B cell (primary cell): ENCODE data around the gene SPATA24. TPM values are rescaled to one million over a fixed set of nuclear protein-coding genes. Genes with fewer than 3 reads are reported as not detected.

Experiments used
- ATAC-seq: fragments of 200-7000 bp; cut with Tn5 transposase; one replicate; pipeline ENCODE4 v1.10.0; 2021; ENCODE audit warnings: low read depth, mild to moderate bottlenecking, moderate number of reproducible peaks, moderate library complexity
- CTCF ChIA-PET: fragments of 350-600 bp; sonication (Branson Sonifier 250); formaldehyde crosslinking; loops from one replicate; lab custom pipeline; 2021; ENCODE audit warnings: antibody characterized with exemption, inconsistent platforms; lab: Charles Lee
- POLR2A ChIA-PET: fragments of 350-600 bp; sonication (Branson Sonifier 250); formaldehyde crosslinking; loops from one replicate; lab custom pipeline; 2021; ENCODE audit warnings: antibody characterized with exemption; lab: Charles Lee
- DNase-seq: peaks from one replicate; pipeline ENCODE4 v3.0.0; 2013
- H2AFZ ChIP-seq: 2 replicates; pipeline ENCODE4 v1.6.1; 2012; ENCODE audit warnings: mild to moderate bottlenecking, low read depth, low read length; ENCODE audit not compliant: insufficient read depth, poor library complexity, severe bottlenecking
- H3K27ac ChIP-seq, 2 donors: 1 replicate in 1 of 2; 2 replicates in 1 of 2; pipeline ENCODE4 v1.5.1; 2012 to 2013; ENCODE audit warnings: low read length in 2 of 2, mild to moderate bottlenecking in 2 of 2, moderate library complexity in 1 of 2
- H3K27me3 ChIP-seq, 4 experiments: fragments of 200-600 bp in 1 of 4; sonication (generic) in 1 of 4; replicated peaks in 1 of 4; 1 replicate in 2 of 4; 2 replicates in 2 of 4; pipeline versions ENCODE4 v1.6.1 to v1.7.0; 2013 to 2016; ENCODE audit warnings: low read length in 3 of 4, mild to moderate bottlenecking in 2 of 4, mixed read lengths in 1 of 4, moderate library complexity in 1 of 4; ENCODE audit not compliant: insufficient read depth in 4 of 4, control insufficient read depth in 3 of 4; ENCODE audit errors: control extremely low read depth in 1 of 4
- H3K36me3 ChIP-seq, 2 experiments: replicated peaks in 1 of 2; 1 replicate in 1 of 2; 2 replicates in 1 of 2; pipeline versions ENCODE4 v1.6.1 to v1.7.1; 2013; ENCODE audit warnings: low read length in 1 of 2; ENCODE audit not compliant: insufficient read depth in 2 of 2, control insufficient read depth in 1 of 2; ENCODE audit errors: control extremely low read depth in 1 of 2, extremely low read depth in 1 of 2
- H3K4me1 ChIP-seq, 2 donors: fragments of 200-600 bp in 1 of 2; sonication (generic) in 1 of 2; 1 replicate in 1 of 2; 2 replicates in 1 of 2; pipeline versions ENCODE4 v1.5.1 to v1.6.1; 2013 to 2017; ENCODE audit warnings: low read length in 2 of 2; ENCODE audit not compliant: control insufficient read depth in 2 of 2, insufficient read depth in 2 of 2
- H3K4me2 ChIP-seq: replicated peaks from 2 replicates; pipeline ENCODE3; 2012; ENCODE audit warnings: mild to moderate bottlenecking, low read depth, low read length; ENCODE audit not compliant: poor library complexity, severe bottlenecking
- H3K4me3 ChIP-seq, 5 experiments: fragments of 200-600 bp in 1 of 5; sonication (generic) in 1 of 5; 1 replicate in 3 of 5; 2 replicates in 2 of 5; pipeline versions ENCODE4 v1.5.1 to v1.7.0; 2011 to 2016; ENCODE audit warnings: low read length in 4 of 5, mild to moderate bottlenecking in 4 of 5, low read depth in 2 of 5, control low read depth in 1 of 5, moderate library complexity in 1 of 5; ENCODE audit not compliant: insufficient read depth in 1 of 5; ENCODE audit errors: control extremely low read depth in 1 of 5, extremely low read depth in 1 of 5
- H3K79me2 ChIP-seq: fragments of 200-600 bp; sonication (generic); one replicate; pipeline ENCODE4 v1.6.0; 2016; ENCODE audit warnings: low read length; ENCODE audit not compliant: control insufficient read depth, insufficient read depth
- H3K9ac ChIP-seq: fragments of 200-600 bp; sonication (generic); 2 replicates; pipeline ENCODE4 v1.6.1; 2017; ENCODE audit warnings: mild to moderate bottlenecking, low read length, moderate library complexity
- H3K9me3 ChIP-seq, 3 donors: one replicate each; pipeline versions ENCODE4 v1.6.1 to v1.7.1; 2013; ENCODE audit warnings: low read length in 2 of 3; ENCODE audit not compliant: control insufficient read depth in 2 of 3, insufficient read depth in 1 of 3; ENCODE audit errors: control extremely low read depth in 1 of 3
- H4K20me1 ChIP-seq: 2 replicates; pipeline ENCODE4 v1.6.0; 2012; ENCODE audit warnings: mild to moderate bottlenecking, low read length; ENCODE audit not compliant: insufficient read depth, control insufficient read depth, poor library complexity, severe bottlenecking
- H3K27ac Mint-ChIP-seq: one replicate; pipeline ENCODE4 v1.8.0; 2021; ENCODE audit warnings: mixed read lengths
- H3K27me3 Mint-ChIP-seq: one replicate; pipeline ENCODE4 v1.8.0; 2021; ENCODE audit warnings: mixed read lengths
- H3K4me1 Mint-ChIP-seq: one replicate; pipeline ENCODE4 v1.8.0; 2021; ENCODE audit warnings: mixed read lengths
- H3K4me3 Mint-ChIP-seq: one replicate; pipeline ENCODE4 v1.8.0; 2021; ENCODE audit warnings: mixed read lengths
- H3K9me3 Mint-ChIP-seq: one replicate; pipeline ENCODE4 v1.8.0; 2022; ENCODE audit warnings: mixed read lengths; ENCODE audit not compliant: insufficient read depth
- CTCF ChIP-seq: fragments of 200-600 bp; IDR thresholded peaks from one replicate; pipeline ENCODE4 v1.8.0; 2022; ENCODE audit warnings: antibody characterized with exemption, mild to moderate bottlenecking
- EZH2 ChIP-seq: IDR thresholded peaks from 2 replicates; pipeline ENCODE4 v1.6.1; 2012; ENCODE audit warnings: borderline replicate concordance, low read depth, mild to moderate bottlenecking, moderate library complexity, low read length; ENCODE audit not compliant: insufficient read depth, poor library complexity, severe bottlenecking
- WGBS: methylation state at CpG from one replicate; pipeline ENCODE4 v1.1.5; 2013; ENCODE audit warnings: missing lambda C conversion rate; ENCODE audit not compliant: insufficient coverage; 5-methylcytosine and 5-hydroxymethylcytosine counted together
- intact Hi-C: fragments of 100-400 bp; cut with micrococcal nuclease; formaldehyde crosslinking; loops from one replicate; pipeline ENCODE4 v1.10.0; 2022
- polyA plus RNA-seq: library from polyadenylated mRNA; depleted of rRNA; stranded (reverse); fragments of >200 nt; gene quantifications from 2 replicates; pipeline ENCODE4 v1.2.3, GENCODE V29; 2012
- total RNA-seq, 2 donors: library from RNA; stranded (reverse); fragments of 120-200 nt in 1 of 2; gene quantifications; 1 replicate in 1 of 2; 2 replicates in 1 of 2; pipeline versions ENCODE4 v1.2.3 to v1.2.4, GENCODE V29; 2013 to 2022

Gene SPATA24
- total and polyA plus RNA-seq, 2 donors (not counting 1 experiment from before 2014, with no cell fraction given): 2.0 to 6.4 TPM

GRCh38 chr5:139408191-139408590 lies 4.3 kb upstream of the SPATA24 start:
- intact Hi-C loops: loop anchor here (5.0 to 10.0 kb wide), 4 partner anchors 109 to 943 kb away; partner anchors contain the start of gene EGR1
- H3K36me3 ChIP-seq: no peaks in the 10 kb centered on the region
- TF ChIP-seq CTCF: no peak
- TF ChIP-seq EZH2: no peak
- H2AFZ ChIP-seq: no peak overlapping the region
- DNase-seq (no peak), ATAC-seq (no peak)
- H3K27ac Mint-ChIP-seq: peak overlapping the region; percentile 64
- peaks cover 31 to 35% of the 10 kb centered on the region in 2 donors for H3K4me1 ChIP-seq
- ChIA-PET CTCF (interaction anchor here (0.7 to 7.3 kb wide), 4 partner anchors 13 to 109 kb away, joined by 3 to 43 read pairs (median 4); no protein-coding TSS in a partner anchor), POLR2A (interaction anchor here (0.7 to 1.6 kb wide), 2 partner anchors 15 to 114 kb away, joined by 3 read pairs; no protein-coding TSS in a partner anchor)
- H3K4me3 ChIP-seq: no peak overlapping the region
- H3K4me2 ChIP-seq: peak overlapping the region; percentile 60
- no peaks in the 10 kb centered on the region for H3K27me3 Mint-ChIP-seq
- H3K4me1 Mint-ChIP-seq: peaks cover 36% of the 10 kb centered on the region
- 100% methylated on average over 2 of the region's 7 CpGs for WGBS
- peaks cover 8% of the 10 kb centered on the region for H3K79me2 ChIP-seq
- no peaks in the 10 kb centered on the region for H4K20me1 ChIP-seq
- H3K27ac ChIP-seq: peak overlapping the region; percentile 50 to 78
- no peaks in the 10 kb centered on the region for H3K9me3 Mint-ChIP-seq
- no peaks in the 10 kb centered on the region for H3K27me3 ChIP-seq
- H3K9ac ChIP-seq: no peak overlapping the region
- H3K9me3 ChIP-seq: no peaks in the 10 kb centered on the region
- peak overlapping the region; percentile 1 for H3K4me3 Mint-ChIP-seq

GRCh38 chr5:139407517-139407916 lies 3.6 kb upstream of the SPATA24 start:
- Histone ChIP-seq H3K79me2 (peaks cover 8% of the 10 kb centered on the region), H3K9ac (peak overlapping the region; percentile 26), H3K27me3 (no peaks in the 10 kb centered on the region), H2AFZ (no peak overlapping the region), H3K27ac (peak overlapping the region; percentile 50 to 78), H3K4me1 (peaks cover 33 to 41% of the 10 kb centered on the region in 2 donors), H3K36me3 (no peaks in the 10 kb centered on the region), H4K20me1 (no peaks in the 10 kb centered on the region), H3K9me3 (no peaks in the 10 kb centered on the region), H3K4me2 (peak overlapping the region; percentile 60), H3K4me3 (no peak overlapping the region)
- no peaks in the 10 kb centered on the region for H3K27me3 Mint-ChIP-seq
- peaks cover 43% of the 10 kb centered on the region for H3K4me1 Mint-ChIP-seq
- peak; percentile 38 for ATAC-seq
- ChIA-PET POLR2A (interaction anchor here (1.0 to 1.6 kb wide), 2 partner anchors 14 to 31 kb away, joined by 3 to 6 read pairs; partner anchors contain the start of gene DNAJC18), CTCF (interaction anchor here (0.6 to 7.3 kb wide), 6 partner anchors 10 to 110 kb away, joined by 3 to 43 read pairs (median 4); partner anchors contain the start of gene PAIP2)
- peak overlapping the region; percentile 1 for H3K4me3 Mint-ChIP-seq
- no peaks in the 10 kb centered on the region for H3K9me3 Mint-ChIP-seq
- intact Hi-C loops: loop anchor here (5.0 to 10.0 kb wide), 4 partner anchors 110 to 943 kb away; partner anchors contain the start of gene EGR1
- peak; percentile 80 for DNase-seq
- TF ChIP-seq EZH2 (no peak), CTCF (no peak)
- peak overlapping the region; percentile 64 for H3K27ac Mint-ChIP-seq
